GM12878 (cell line): ENCODE measurements around the gene SNX22. TPM values are rescaled to one million over a fixed set of nuclear protein-coding genes. Genes with fewer than 3 reads are reported as not detected.
A peak's percentile ranks its signal among the peaks of the same experiment; 100 is the strongest.

Experiments used
- BCL11A ChIP-seq: IDR thresholded peaks from 2 replicates; pipeline ENCODE4 v1.6.1; 2011; ENCODE audit warnings: low read depth, low read length
- HCFC1 ChIP-seq: fragments of 150-350 bp; IDR thresholded peaks from 2 replicates; pipeline ENCODE4 v1.6.1; 2014; ENCODE audit warnings: low read length
- JUND ChIP-seq: IDR thresholded peaks from 2 replicates; pipeline ENCODE4 v1.6.1; 2012; ENCODE audit warnings: low read depth, mild to moderate bottlenecking, low read length, improper control_type of control experiment, moderate library complexity
- KDM1A ChIP-seq: fragments of 200-600 bp; sonication (generic); IDR thresholded peaks from 2 replicates; pipeline ENCODE4 v1.6.1; 2016; ENCODE audit warnings: borderline replicate concordance
- PML ChIP-seq: IDR thresholded peaks from 2 replicates; pipeline ENCODE4 v1.6.1; 2012; ENCODE audit warnings: low read length, inconsistent platforms
- POU2F2 ChIP-seq: IDR thresholded peaks from 3 replicates; pipeline ENCODE4 v1.6.1; 2011; ENCODE audit warnings: low read depth, mild to moderate bottlenecking, low read length, borderline replicate concordance
- SIX5 ChIP-seq: IDR thresholded peaks from 2 replicates; pipeline ENCODE4 v1.6.1; 2011; ENCODE audit warnings: mild to moderate bottlenecking, low read depth, low read length, moderate library complexity; ENCODE audit not compliant: severe bottlenecking
- STAT1 ChIP-seq: fragments of 450-650 bp; conservative IDR thresholded peaks from 2 replicates; pipeline ENCODE4 v1.6.1; 2014; ENCODE audit warnings: antibody characterized with exemption, mild to moderate bottlenecking
- TBL1XR1 ChIP-seq: IDR thresholded peaks from 2 replicates; pipeline ENCODE4 v1.6.1; 2012; ENCODE audit warnings: low read depth, low read length, improper control_type of control experiment
- polyA plus RNA-seq, 11 experiments: library from polyadenylated mRNA; depleted of rRNA in 4 of 11; unstranded in 6 of 11; stranded (reverse) in 5 of 11; fragments of >200 nt; fragmentation: Nextera tagmentation in 4 of 11; fragmentation: Illumina TruSeq in 1 of 11; extraction: Ambion mirVana in 4 of 11; extraction: Trizol in 1 of 11; gene quantifications; 1 replicate in 1 of 11; 2 replicates in 10 of 11; pipeline versions ENCODE4 v1.2.1 to v1.2.3, GENCODE V29; 2011 to 2016; ENCODE audit warnings: inconsistent platforms in 2 of 11, missing spikeins in 2 of 11, low read depth in 1 of 11
- total RNA-seq, 4 experiments: library from RNA; depleted of rRNA in 3 of 4; stranded (reverse); fragments of >200 nt in 3 of 4; fragmentation: Illumina TruSeq in 1 of 4; extraction: Trizol in 1 of 4; gene quantifications; 2 replicates each; pipeline versions ENCODE4 v1.2.1 to v1.2.3, GENCODE V29; 2013 to 2021
- TF ChIP-seq, protein P1 (sequence below): fragments of 450-650 bp; conservative IDR thresholded peaks from 2 replicates; pipeline ENCODE4 v1.6.1; 2017; ENCODE audit warnings: mild to moderate bottlenecking, moderate library complexity
- TF ChIP-seq, protein P2 (sequence below): IDR thresholded peaks from 2 replicates; pipeline ENCODE4 v1.6.1; 2012; ENCODE audit warnings: improper control_type of control experiment, low read depth, low read length; ENCODE audit not compliant: insufficient replicate concordance
- TF ChIP-seq, protein P3 (sequence below): IDR thresholded peaks from 2 replicates; pipeline ENCODE4 v1.6.1; 2012; ENCODE audit warnings: low read depth, low read length, improper control_type of control experiment
- TF ChIP-seq, protein P4 (sequence below): fragments of 450-650 bp; formaldehyde crosslinking; IDR thresholded peaks from 2 replicates; pipeline ENCODE4 v1.4.0; 2020; ENCODE audit warnings: mild to moderate bottlenecking, moderate library complexity

SNX22 gene
- total and polyA plus RNA-seq, 10 of the 15 experiments (the other 5 are each of a cell fraction or from before 2014, with no cell fraction given): 4.4 to 29.0 (median 8.7) TPM

DNA sequence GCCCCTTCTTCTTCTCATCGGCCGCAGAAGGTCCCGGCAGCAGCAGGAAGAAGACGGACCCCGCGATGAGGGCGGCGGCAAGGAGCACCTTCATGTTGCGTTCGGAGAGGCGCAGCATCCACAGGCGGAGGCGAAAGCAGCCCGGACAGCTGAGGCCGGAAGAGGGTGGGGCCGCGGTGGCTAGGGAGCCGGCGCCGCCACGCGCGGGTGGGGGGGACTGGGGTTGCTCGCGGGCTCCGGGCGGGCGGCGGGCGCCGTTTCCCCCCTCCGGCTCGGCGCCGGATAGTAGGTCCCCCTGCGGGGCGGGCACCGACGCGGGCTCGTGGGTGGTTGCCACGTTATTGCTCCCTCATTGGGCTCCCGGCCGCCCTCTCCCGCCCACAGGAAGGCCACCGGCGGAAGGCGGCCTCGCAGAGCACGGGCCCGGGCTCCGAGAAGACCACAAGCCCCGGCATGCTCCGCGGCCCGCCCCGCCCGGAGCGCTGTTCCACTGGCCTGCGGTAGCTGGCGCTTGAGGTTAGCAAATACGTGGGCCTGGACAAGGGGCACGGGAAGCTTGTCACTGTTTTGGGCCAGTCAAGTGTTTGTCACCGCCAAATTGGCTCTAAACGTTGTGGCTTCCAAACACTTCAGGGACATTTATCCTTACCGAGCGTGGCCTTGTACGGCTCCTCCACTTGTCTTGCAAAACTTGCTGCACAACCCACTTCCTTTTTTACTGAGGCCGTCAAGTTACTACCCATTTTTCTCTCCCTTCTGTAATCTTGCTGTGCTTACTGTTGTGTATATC, 11.5 kb downstream of the SNX22 start, which contains the start of gene PPIB (continued):
- TF ChIP-seq, protein P1, sequence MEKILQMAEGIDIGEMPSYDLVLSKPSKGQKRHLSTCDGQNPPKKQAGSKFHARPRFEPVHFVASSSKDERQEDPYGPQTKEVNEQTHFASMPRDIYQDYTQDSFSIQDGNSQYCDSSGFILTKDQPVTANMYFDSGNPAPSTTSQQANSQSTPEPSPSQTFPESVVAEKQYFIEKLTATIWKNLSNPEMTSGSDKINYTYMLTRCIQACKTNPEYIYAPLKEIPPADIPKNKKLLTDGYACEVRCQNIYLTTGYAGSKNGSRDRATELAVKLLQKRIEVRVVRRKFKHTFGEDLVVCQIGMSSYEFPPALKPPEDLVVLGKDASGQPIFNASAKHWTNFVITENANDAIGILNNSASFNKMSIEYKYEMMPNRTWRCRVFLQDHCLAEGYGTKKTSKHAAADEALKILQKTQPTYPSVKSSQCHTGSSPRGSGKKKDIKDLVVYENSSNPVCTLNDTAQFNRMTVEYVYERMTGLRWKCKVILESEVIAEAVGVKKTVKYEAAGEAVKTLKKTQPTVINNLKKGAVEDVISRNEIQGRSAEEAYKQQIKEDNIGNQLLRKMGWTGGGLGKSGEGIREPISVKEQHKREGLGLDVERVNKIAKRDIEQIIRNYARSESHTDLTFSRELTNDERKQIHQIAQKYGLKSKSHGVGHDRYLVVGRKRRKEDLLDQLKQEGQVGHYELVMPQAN: peak; percentile 94
- TF ChIP-seq POU2F2 (peak; percentile 86), SIX5 (peak; percentile 65), HCFC1 (peak; percentile 86), BCL11A (no peak), KDM1A (no peak), JUND (peak; percentile 99), TBL1XR1 (no peak), PML (peak; percentile 73), STAT1 (0 out of 2 replicates have a peak, but pooled peaks have one; percentile 14)
- TF ChIP-seq, protein P2, sequence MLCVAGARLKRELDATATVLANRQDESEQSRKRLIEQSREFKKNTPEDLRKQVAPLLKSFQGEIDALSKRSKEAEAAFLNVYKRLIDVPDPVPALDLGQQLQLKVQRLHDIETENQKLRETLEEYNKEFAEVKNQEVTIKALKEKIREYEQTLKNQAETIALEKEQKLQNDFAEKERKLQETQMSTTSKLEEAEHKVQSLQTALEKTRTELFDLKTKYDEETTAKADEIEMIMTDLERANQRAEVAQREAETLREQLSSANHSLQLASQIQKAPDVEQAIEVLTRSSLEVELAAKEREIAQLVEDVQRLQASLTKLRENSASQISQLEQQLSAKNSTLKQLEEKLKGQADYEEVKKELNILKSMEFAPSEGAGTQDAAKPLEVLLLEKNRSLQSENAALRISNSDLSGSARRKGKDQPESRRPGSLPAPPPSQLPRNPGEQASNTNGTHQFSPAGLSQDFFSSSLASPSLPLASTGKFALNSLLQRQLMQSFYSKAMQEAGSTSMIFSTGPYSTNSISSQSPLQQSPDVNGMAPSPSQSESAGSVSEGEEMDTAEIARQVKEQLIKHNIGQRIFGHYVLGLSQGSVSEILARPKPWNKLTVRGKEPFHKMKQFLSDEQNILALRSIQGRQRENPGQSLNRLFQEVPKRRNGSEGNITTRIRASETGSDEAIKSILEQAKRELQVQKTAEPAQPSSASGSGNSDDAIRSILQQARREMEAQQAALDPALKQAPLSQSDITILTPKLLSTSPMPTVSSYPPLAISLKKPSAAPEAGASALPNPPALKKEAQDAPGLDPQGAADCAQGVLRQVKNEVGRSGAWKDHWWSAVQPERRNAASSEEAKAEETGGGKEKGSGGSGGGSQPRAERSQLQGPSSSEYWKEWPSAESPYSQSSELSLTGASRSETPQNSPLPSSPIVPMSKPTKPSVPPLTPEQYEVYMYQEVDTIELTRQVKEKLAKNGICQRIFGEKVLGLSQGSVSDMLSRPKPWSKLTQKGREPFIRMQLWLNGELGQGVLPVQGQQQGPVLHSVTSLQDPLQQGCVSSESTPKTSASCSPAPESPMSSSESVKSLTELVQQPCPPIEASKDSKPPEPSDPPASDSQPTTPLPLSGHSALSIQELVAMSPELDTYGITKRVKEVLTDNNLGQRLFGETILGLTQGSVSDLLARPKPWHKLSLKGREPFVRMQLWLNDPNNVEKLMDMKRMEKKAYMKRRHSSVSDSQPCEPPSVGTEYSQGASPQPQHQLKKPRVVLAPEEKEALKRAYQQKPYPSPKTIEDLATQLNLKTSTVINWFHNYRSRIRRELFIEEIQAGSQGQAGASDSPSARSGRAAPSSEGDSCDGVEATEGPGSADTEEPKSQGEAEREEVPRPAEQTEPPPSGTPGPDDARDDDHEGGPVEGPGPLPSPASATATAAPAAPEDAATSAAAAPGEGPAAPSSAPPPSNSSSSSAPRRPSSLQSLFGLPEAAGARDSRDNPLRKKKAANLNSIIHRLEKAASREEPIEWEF: no peak
- TF ChIP-seq, protein P3, sequence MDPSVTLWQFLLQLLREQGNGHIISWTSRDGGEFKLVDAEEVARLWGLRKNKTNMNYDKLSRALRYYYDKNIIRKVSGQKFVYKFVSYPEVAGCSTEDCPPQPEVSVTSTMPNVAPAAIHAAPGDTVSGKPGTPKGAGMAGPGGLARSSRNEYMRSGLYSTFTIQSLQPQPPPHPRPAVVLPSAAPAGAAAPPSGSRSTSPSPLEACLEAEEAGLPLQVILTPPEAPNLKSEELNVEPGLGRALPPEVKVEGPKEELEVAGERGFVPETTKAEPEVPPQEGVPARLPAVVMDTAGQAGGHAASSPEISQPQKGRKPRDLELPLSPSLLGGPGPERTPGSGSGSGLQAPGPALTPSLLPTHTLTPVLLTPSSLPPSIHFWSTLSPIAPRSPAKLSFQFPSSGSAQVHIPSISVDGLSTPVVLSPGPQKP: 0 out of 2 replicates have a peak, but pooled peaks have one; percentile 47
- TF ChIP-seq, protein P4, sequence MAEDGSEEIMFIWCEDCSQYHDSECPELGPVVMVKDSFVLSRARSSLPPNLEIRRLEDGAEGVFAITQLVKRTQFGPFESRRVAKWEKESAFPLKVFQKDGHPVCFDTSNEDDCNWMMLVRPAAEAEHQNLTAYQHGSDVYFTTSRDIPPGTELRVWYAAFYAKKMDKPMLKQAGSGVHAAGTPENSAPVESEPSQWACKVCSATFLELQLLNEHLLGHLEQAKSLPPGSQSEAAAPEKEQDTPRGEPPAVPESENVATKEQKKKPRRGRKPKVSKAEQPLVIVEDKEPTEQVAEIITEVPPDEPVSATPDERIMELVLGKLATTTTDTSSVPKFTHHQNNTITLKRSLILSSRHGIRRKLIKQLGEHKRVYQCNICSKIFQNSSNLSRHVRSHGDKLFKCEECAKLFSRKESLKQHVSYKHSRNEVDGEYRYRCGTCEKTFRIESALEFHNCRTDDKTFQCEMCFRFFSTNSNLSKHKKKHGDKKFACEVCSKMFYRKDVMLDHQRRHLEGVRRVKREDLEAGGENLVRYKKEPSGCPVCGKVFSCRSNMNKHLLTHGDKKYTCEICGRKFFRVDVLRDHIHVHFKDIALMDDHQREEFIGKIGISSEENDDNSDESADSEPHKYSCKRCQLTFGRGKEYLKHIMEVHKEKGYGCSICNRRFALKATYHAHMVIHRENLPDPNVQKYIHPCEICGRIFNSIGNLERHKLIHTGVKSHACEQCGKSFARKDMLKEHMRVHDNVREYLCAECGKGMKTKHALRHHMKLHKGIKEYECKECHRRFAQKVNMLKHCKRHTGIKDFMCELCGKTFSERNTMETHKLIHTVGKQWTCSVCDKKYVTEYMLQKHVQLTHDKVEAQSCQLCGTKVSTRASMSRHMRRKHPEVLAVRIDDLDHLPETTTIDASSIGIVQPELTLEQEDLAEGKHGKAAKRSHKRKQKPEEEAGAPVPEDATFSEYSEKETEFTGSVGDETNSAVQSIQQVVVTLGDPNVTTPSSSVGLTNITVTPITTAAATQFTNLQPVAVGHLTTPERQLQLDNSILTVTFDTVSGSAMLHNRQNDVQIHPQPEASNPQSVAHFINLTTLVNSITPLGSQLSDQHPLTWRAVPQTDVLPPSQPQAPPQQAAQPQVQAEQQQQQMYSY (CRISPR knock-in tag): no peak
